GM19397 (cell line): ENCODE results near the gene TTLL7.

Experiments
- ATAC-seq: cut with Tn5 transposase; IDR thresholded peaks from one replicate; pipeline ENCODE4 v1.9.1; 2021; ENCODE audit warnings: mild to moderate bottlenecking, moderate library complexity; ENCODE audit not compliant: unreplicated experiment

Gene TTLL7, protein sequence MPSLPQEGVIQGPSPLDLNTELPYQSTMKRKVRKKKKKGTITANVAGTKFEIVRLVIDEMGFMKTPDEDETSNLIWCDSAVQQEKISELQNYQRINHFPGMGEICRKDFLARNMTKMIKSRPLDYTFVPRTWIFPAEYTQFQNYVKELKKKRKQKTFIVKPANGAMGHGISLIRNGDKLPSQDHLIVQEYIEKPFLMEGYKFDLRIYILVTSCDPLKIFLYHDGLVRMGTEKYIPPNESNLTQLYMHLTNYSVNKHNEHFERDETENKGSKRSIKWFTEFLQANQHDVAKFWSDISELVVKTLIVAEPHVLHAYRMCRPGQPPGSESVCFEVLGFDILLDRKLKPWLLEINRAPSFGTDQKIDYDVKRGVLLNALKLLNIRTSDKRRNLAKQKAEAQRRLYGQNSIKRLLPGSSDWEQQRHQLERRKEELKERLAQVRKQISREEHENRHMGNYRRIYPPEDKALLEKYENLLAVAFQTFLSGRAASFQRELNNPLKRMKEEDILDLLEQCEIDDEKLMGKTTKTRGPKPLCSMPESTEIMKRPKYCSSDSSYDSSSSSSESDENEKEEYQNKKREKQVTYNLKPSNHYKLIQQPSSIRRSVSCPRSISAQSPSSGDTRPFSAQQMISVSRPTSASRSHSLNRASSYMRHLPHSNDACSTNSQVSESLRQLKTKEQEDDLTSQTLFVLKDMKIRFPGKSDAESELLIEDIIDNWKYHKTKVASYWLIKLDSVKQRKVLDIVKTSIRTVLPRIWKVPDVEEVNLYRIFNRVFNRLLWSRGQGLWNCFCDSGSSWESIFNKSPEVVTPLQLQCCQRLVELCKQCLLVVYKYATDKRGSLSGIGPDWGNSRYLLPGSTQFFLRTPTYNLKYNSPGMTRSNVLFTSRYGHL

DNA sequence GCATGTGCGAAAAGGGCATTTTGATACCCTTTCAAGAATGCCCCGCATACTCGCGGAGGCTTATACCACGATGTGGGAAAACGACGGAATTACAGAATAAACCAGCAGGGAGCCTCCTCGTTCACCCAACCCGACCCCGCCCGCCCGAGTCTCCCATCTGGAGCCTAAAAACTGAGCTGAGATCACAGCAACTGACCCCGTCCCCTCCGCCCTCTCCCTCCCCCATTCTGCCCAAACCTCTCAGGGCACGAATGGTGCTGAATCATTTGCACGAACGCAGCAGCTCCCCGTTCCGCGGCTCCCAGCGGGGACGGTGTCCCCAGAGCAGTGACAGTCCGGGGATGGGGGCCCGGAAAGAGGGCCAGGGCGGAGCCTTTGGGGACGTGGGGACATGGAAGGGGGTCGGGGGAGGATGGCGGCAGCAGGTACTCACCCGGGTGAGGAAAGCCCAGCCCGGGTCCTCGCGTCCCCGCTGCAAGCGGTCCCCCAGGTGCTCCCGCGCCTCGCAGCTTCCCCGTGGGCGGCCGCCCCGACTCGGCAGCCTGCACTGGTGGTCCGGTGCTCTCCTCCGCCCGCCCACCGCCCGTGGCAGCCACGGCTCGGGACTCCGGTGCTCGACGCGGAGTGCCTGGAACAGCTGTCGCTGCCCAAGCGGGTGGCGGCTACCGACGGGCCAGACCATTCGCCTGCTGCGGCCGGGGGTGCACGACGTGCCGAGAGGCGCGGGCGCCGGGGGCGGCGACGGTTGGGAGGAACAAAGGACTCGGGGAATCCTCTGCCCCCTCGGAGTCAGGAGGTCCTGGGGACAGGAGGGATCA lies at the start of gene TTLL7:
TSS of gene TTLL7 (minus strand) at position 635 of the 818 bp plus-strand sequence. CDS start 46,921 bp downstream, outside the sequence.
- peak; percentile 92 for ATAC-seq

DNA sequence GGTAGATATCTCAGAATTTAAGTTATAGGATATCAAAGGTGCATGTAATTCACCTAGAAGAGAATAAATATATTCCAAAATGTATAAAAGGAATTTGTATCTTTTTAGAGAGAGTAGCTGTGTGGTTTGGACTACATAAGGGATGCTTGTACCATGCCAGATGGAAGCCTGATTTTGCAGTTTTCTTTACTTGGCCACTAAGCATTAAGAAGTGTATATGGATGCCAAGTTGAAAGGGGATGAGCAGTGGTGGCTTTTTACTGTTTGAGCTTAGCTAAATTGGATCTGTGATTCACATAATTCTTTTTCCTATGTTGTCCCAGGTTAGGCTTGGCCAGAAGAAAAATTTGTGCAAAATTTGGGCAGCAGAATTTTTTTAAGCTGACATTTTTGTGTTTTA lies 43.5 kb upstream of the TTLL7 start:
- ATAC-seq: no peak

DNA sequence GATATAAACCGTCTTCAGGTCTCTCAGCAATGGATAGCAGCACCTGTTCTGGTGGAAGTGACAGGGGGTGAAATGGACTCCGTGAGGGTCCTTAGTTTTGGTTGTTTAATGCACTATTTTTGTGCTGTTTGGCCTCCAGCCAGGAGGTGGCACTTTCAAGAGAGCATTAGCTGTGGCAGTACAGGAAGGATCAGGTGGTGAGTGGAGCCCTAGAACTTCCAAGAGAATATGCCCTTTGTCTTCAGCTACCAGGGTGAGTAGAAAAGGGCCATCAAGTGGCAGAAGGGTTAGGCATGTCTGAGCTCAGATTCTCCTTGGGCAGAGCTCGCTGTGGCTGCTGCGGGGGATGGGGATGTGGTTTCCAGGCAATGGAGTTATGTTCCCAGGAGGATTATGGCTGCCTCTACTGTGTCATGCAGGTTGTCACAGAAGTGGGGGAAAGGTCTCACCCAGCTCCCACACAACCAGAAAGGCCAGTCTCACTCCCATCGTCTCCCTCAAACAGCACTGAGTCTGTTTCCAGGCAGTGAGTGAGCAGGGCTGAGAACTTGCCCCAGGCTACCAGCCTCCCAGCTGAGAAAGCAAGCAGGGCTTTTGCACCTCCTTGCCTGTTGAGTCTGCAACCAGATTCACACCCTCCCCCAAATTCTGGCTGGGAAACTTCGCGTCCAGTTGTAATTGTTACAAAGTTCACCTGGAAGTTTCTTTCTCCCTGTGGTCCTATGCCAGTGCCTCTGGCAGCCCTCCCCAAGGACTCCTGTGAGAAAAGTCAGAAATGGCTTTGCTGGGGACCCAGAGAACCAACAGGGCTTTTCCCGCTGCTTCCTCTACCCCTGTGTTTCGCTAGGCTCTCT lies 39.1 kb upstream of the TTLL7 start:
- no peak for ATAC-seq

DNA sequence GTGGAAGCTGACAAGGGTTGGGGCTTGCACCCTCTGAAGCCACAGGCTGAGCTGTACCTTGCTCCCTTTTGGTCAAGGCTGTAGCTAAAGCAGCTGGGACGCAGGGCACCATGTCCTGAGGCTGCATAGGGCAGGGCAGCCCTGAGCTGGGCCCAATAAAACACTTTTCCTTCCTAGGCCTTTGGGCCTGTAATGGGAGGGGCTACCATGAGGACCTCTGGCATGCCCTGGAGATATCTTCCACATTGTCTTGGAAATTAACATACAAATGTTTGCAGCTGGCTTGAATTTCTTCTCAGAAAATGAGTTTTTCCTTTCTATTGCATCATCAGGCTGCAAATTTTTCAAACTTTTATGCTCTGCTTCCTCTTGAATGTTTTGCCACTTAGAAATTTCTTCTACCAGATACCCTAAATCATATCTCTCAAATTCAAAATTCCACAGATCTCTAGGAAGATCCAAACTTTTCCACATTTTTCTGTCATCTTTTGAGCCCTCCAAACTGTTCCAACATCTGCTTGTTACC lies 32.9 kb upstream of the TTLL7 start:
- ATAC-seq: no peak

DNA sequence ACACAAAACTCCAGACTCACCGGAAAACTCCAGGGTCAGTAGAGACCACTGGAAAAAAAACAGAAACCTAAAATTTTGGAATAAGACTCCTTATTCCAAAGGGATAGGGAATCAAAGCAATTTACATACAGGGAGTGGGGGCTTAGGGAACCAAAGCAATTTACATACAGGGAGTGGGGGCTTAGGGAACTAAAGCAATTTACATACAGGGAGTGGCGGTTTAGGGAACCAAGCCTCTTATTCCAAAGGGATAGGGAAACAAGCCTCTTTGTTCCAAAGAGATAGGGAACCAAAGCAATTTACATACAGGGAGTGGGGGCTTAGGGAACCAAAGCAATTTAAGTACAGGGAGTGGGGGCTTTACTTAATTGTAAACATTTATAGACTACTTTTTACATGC lies 28.4 kb upstream of the TTLL7 start:
- no peak for ATAC-seq

DNA sequence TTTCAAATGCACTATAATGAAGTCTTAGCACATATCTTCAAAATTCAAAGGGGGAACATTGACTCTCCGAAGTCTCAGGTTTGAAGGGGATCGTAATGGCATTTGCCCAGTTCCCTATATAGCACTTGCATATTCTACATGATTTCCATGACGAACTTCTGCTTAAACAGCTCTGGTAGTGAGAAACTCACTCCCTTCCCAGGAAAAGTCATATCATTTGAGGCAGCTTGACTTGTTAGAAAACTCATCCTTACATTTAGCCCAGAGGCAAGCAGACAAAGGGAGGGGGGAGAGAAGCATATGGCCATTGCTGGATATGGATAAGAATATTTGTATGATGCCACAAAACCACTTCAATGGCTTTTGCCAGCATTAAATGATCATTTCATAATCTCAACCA lies 27.0 kb upstream of the TTLL7 start:
- ATAC-seq: no peak

DNA sequence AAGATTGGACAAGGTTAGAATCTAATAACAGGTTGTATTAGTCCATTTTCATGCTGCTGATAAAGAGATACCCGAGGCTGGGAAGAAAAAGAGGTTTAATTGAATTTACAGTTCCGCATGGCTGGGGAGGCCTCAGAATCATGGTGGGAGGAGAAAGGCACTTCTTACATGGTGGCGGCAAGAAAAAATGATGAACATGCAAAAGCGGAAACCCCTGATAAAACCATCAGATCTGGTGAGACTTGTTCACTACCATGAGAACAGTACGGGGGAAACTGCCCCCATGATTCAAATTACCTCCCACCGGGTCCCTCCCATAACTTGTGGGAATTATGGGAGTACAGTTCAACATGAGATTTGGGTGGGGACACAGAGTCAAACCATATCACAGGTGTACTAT lies 22.9 kb upstream of the TTLL7 start:
- ATAC-seq: no peak

DNA sequence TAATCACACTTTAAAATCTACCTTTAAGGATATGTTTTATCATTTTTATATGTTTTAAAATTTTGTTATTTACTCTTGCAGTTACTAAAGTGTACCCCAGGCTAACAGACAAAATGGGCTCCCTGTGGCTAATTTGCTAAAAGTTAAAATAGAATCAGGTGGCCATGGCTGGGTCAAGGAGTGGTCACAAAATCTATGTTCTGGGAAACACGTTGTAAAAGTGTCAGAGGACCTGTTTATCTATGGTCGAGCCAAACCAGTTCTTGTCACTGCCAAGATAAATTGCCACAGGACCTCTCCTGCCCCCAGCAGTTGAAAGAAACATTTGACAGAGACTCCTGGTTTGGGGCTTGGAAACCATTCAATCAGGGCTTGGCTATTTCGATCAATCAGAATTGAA lies 21.2 kb upstream of the TTLL7 start:
- no peak for ATAC-seq

DNA sequence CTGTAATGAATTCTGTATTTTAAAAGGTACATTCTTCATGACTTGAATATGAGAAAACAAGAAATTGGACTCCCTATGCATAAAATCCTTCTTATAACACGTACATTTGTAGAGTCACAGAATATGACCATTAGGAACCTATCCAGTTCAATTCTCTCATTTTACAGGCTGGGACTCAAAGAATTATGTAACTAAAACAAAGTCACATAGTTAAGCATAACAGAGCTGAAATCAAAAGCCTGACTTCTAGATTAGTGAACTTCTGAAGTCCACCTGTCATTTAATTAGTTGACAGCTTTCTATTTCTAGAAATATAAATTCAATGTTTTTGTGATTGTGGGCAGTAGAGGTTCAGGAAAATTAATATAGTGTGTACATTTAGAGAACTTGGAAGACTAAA lies 20.3 kb upstream of the TTLL7 start:
- no peak for ATAC-seq

DNA sequence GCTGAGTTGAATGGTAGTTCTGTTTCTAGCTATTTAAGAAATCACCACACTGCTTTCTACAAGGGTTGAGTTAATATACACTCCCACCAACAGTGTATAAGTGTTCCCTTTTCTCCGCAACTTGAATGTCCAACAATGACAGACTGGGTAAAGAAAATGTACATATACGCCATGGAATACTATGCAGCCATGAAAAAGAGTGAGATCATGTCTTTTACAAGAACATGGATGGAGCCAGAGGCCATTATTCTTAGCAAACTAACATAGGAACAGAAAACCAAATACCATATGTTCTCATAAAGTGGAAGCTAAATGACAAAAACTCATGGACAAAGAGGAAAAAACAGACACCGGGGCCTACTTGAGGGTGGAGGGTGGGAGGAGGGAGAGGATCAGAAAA lies 14.8 kb upstream of the TTLL7 start:
- no peak for ATAC-seq

DNA sequence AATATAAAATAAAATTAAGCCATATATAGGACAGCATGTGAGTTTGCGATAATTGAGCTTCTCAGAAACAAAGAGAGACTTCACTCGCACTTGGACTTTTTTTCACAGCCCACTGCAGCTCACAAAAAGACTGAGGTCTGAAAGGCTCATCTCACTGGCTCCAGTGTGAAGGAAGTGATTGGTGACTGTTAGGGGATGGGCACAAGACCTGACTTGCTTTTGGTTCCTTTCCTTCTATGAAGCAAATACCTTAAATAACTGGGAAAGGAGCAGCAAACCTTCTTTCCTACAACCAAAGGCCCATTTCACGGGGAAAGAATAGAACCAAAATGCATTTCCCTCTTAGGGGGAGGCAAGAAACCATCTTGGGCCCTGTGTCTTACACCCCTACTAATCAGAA lies 13.1 kb upstream of the TTLL7 start:
- no peak for ATAC-seq

DNA sequence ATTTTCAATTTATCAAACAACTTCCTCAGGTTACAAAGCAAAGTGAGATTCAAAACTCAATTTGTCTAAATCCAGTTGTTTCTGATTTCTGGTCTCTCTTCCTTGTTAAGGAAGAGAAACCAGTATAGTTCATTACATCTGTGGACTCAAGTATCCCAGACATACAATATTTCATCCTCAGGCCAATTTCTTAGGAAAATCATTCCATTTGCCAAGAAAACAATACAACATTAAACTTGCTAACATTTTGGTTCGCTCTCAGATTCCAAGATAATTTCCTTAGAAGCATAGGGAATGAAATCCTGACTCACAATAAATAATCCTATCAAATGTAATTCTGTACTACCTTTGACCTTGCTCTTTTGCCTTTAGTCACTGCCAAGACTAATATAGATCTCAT lies 11.2 kb upstream of the TTLL7 start:
- ATAC-seq: no peak

DNA sequence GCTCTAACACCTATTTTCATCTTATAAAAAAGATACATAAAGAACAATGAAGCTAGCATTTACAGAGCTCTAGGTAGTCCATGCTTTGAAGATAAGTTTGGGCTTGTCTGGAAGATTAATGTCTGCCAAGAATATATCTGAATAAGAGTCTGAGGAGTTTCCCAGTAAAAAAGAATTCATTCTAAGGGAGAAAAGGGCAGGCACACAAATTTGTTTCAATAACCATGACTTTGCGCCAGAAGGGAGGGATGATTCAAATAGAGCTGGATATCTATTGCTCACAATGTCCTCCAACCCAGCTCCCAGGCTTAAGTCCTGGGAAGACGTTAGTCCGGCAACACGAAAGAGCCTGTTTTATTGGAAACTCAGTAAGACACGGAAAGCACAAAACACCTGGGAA lies 9.7 kb upstream of the TTLL7 start:
- ATAC-seq: no peak

DNA sequence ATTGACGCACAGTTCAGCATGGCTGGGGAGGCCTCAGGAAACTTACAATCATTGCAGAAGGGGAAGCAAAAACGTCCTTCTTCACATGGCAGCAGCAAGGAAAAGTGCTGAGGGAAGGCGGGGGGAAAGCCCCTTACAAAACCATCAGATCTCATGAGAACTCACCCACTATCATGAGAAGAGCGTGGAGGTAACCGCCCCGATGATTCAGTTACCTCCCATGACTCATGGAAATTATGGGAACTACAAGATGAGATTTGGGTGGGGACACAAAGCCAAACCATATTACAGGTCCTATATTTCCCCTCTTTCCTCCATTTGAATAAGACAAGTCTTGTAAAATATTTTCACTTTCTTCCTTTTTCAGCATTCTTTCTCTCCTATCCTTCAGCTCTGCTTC lies 7.7 kb upstream of the TTLL7 start:
- ATAC-seq: no peak

DNA sequence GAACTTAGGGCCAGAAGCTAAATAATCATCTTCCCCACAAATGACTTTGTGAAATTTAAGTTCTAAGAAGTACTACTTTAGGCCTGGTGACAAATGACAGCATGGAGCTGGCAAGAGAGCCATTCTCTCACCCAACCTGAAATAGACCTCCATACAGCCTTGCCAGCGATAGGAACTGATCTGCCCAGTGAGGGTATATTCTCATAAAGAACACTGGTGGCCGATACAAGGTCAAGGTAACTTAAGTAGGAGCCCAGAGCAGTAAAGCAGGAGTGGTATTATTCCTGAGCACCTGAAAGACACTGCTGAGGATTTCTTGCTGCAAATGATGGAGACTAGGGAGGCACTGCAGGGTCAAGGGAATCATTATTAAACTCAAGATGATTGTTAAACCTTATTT lies 2.6 kb upstream of the TTLL7 start:
- ATAC-seq: no peak

DNA sequence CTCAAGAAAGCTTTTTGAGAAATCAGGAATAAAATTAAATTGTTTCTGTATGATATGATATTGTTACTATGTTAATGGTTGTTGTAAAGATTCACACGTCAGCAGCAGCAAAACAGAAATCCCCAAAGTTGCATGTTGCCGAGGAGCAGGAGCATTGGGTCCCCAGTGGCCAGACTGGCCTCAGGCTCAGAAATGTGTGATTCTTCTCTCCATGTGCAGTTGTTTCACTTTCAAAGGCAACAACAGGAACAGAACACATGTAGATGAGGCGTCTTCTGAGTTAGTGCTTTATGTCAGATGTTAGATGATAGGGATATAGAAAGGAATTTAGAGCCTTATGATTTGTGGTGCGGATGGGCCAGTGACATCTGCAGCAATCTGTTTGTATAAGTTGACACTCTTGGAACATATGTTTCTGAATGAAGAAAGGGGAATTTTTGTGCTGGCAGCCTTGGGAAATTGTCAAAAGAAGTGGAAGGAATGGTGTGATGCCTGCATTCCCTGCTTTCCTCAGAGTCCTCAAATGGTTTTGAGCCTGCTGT lies 2.1 kb upstream of the TTLL7 start:
- ATAC-seq: no peak

DNA sequence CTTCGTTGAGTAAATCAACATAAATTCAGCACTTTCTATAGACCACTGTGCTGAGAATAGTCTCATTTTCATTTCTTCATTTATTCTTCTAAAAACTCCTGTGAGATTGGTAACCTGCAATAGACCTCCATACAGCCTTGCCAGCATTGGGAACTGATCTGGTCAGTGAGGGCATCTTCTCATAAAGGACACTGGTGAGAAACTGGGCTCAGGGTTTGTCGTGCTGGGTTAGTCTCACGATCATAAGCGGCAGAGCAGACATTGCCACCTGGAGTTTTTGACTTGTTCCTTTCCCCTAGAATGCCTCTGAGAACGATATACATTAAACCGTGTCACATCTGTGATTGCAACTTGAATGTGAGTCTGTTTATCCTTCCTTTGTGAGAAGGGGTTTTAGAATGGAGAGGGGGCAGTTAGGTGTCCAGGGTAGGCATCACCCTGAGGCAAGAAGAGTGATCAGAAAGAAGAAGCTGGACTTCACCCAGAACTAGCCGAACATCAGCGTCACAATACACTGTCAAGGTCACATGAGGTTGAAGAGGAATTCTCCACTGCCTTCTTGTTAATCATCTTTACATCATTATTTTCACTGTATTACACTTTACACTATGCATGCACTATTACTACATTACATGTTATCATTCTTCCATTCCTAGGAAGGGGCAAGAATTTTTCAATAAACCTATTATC lies 1.4 kb upstream of the TTLL7 start:
- ATAC-seq: no peak

DNA sequence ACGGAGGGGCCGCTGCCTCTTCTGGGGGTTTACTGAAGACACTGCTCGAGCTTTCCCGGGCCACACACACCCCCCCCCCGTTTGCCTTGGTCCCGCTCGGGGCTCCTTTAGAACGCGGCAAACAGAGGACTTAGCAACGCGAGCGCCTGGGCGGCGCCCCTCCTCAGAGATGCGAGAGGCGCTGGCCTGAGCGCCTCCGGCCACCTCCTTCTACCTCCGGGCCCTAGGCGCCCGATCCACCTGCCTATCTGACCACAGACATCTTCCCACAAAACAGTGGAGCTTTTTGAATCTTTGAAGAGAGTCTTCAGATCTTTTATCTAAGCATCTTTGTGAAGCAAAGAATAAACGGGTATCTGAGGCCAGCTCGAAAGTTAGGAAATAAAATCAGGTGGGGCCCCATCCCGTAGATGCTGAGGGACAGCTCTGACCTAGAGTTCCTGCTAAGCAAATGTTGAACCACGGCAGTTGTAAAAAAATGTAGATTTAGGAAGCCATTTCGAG lies 436 bp upstream of the TTLL7 start:
- ATAC-seq: peak; percentile 89

DNA sequence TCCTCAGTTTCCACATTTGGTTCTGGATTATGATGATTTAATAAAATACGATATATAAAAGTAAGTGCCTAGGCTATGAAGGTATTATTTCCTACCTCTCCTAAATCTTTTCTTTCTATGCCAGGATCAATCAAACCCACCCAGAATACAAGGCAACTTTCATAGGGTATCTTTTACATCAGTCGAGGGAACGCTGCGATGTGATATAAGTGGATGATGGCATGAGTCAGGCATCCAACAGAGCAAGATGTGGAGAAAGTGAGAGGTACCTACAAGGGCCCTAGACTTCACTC lies 781 bp downstream of the TTLL7 start:
- no peak for ATAC-seq
